Cerebellar cortex (tissue), 1 donor: ENCODE measurements around the gene C19orf47.

Experiments
- DNase-seq: peaks from one replicate; pipeline ENCODE4 v3.0.0-alpha.2; 2015; ENCODE audit warnings: low spot score

The C19orf47 gene

GRCh38 chr19:40282209-40282580, 66.0 kb downstream of the C19orf47 start:
- DNase-seq: no peak

GRCh38 chr19:40281381-40282208, 66.6 kb downstream of the C19orf47 start:
- DNase-seq: no peak

- DNase-seq: peak; percentile 96
Observed at GRCh38 chr19:40280608-40281221, 67.5 kb downstream of the C19orf47 start.

GRCh38 chr19:40279761-40280607, 68.2 kb downstream of the C19orf47 start:
- no peak for DNase-seq

GRCh38 chr19:40279120-40279551, 69.1 kb downstream of the C19orf47 start:
- no peak for DNase-seq

- DNase-seq: no peak
Observed at GRCh38 chr19:40278361-40279035, 69.7 kb downstream of the C19orf47 start.

- no peak for DNase-seq
Observed at GRCh38 chr19:40277356-40278059, 70.7 kb downstream of the C19orf47 start.

- DNase-seq: no peak
Observed at GRCh38 chr19:40274585-40275544, 73.3 kb downstream of the C19orf47 start.

GRCh38 chr19:40273469-40274360, 74.5 kb downstream of the C19orf47 start:
- DNase-seq: peak; percentile 73

GRCh38 chr19:40272261-40272660, 75.9 kb downstream of the C19orf47 start:
- DNase-seq: no peak

GRCh38 chr19:40271706-40272105, 76.5 kb downstream of the C19orf47 start:
- no peak for DNase-seq

- DNase-seq: peak; percentile 95
Observed at GRCh38 chr19:40270362-40271089, 77.7 kb downstream of the C19orf47 start.
